Neural cell (in vitro differentiated cells): ENCODE results near the gene GPR82. TPM values are rescaled to one million over a fixed set of nuclear protein-coding genes. Genes with fewer than 3 reads are reported as not detected.

Source experiments
- H2AFZ ChIP-seq: fragments of 200-600, 300-800 bp; sonication (generic), shearing (Covaris generic); 2 replicates; pipeline ENCODE4 v1.6.0; 2014; ENCODE audit warnings: low read depth, mild to moderate bottlenecking, antibody characterized with exemption, low read length, moderate library complexity
- H3F3A ChIP-seq: fragments of 200-600 bp; shearing (Covaris generic); 2 replicates; pipeline ENCODE4 v1.6.1; 2016; ENCODE audit warnings: mild to moderate bottlenecking, moderate library complexity, mixed read lengths, antibody characterized with exemption, low read length; ENCODE audit not compliant: insufficient read depth, poor library complexity, severe bottlenecking
- H3K27ac ChIP-seq: fragments of 200-600, 300-800 bp; sonication (generic), shearing (Covaris generic); 2 replicates; pipeline ENCODE4 v1.5.1; 2014; ENCODE audit warnings: mild to moderate bottlenecking, low read length, moderate library complexity
- H3K27me3 ChIP-seq: fragments of 300-800, 200-600 bp; sonication (generic), shearing (Covaris generic); 2 replicates; pipeline ENCODE4 v1.6.0; 2014; ENCODE audit warnings: mild to moderate bottlenecking, low read depth, low read length, moderate library complexity; ENCODE audit not compliant: insufficient read depth
- H3K36me3 ChIP-seq: fragments of 300-800, 200-600 bp; sonication (generic), shearing (Covaris generic); 2 replicates; pipeline ENCODE4 v1.5.1; 2014; ENCODE audit warnings: mild to moderate bottlenecking, antibody characterized with exemption, low read length, moderate library complexity; ENCODE audit not compliant: insufficient read depth
- H3K4me2 ChIP-seq: fragments of 300-800, 200-600 bp; sonication (generic), shearing (Covaris generic); 2 replicates; pipeline ENCODE4 v1.6.0; 2014; ENCODE audit warnings: mild to moderate bottlenecking, low read length
- H3K4me3 ChIP-seq: fragments of 300-800, 200-600 bp; sonication (generic), shearing (Covaris generic); 2 replicates; pipeline ENCODE4 v1.5.1; 2014; ENCODE audit warnings: mild to moderate bottlenecking, low read length, moderate library complexity
- H3K79me2 ChIP-seq: fragments of 200-600 bp; shearing (Covaris generic); replicated peaks from 2 replicates; pipeline ENCODE4 v1.6.0; 2014; ENCODE audit warnings: mild to moderate bottlenecking, low read length, moderate library complexity; ENCODE audit not compliant: insufficient read depth
- H3K9ac ChIP-seq: fragments of 300-800, 200-600 bp; sonication (generic), shearing (Covaris generic); 2 replicates; pipeline ENCODE4 v1.6.1; 2016; ENCODE audit warnings: mild to moderate bottlenecking, low read length, mixed read lengths
- H3K9me2 ChIP-seq: fragments of 200-600 bp; shearing (Covaris generic); 2 replicates; pipeline ENCODE4 v1.6.1; 2016; ENCODE audit warnings: mild to moderate bottlenecking, low read length, mixed read lengths; ENCODE audit not compliant: insufficient read depth
- H3K9me3 ChIP-seq: fragments of 200-600, 300-800 bp; sonication (generic), shearing (Covaris generic); 2 replicates; pipeline ENCODE4 v1.6.1; 2016; ENCODE audit warnings: mild to moderate bottlenecking, mixed run types, low read length, moderate library complexity, mixed read lengths
- H4K20me1 ChIP-seq: fragments of 200-600 bp; shearing (Covaris generic); 2 replicates; pipeline ENCODE4 v1.6.1; 2016; ENCODE audit warnings: mild to moderate bottlenecking, mixed run types; ENCODE audit not compliant: insufficient read depth
- CTCF ChIP-seq: fragments of 450-650 bp; IDR thresholded peaks from 2 replicates; pipeline ENCODE4 v1.5.1; 2014; ENCODE audit warnings: antibody characterized with exemption, mild to moderate bottlenecking, moderate library complexity; ENCODE audit not compliant: poor library complexity, severe bottlenecking
- EP300 ChIP-seq: fragments of 450-650 bp; conservative IDR thresholded peaks from 2 replicates; pipeline ENCODE4 v1.6.1; 2014; ENCODE audit warnings: antibody characterized with exemption, mild to moderate bottlenecking, moderate library complexity; ENCODE audit not compliant: poor library complexity, severe bottlenecking
- EZH2 ChIP-seq: fragments of 200-600, 300-800 bp; shearing (Covaris generic), sonication (generic); IDR thresholded peaks from 2 replicates; pipeline ENCODE4 v1.6.1; 2014; ENCODE audit warnings: antibody characterized with exemption, low read length, borderline replicate concordance, mild to moderate bottlenecking; ENCODE audit not compliant: insufficient read depth, poor library complexity, severe bottlenecking
- MXI1 ChIP-seq: fragments of 450-650 bp; conservative IDR thresholded peaks from 2 replicates; pipeline ENCODE4 v1.6.1; 2014; ENCODE audit warnings: antibody characterized with exemption, mild to moderate bottlenecking; ENCODE audit not compliant: poor library complexity, severe bottlenecking
- POLR2AphosphoS5 ChIP-seq: IDR thresholded peaks from 2 replicates; pipeline ENCODE4 v1.6.1; 2012
- RAD21 ChIP-seq: fragments of 450-650 bp; conservative IDR thresholded peaks from 2 replicates; pipeline ENCODE4 v1.6.1; 2014; ENCODE audit warnings: antibody characterized with exemption, mild to moderate bottlenecking, moderate library complexity
- REST ChIP-seq: IDR thresholded peaks from 2 replicates; pipeline ENCODE4 v1.6.1; 2012; ENCODE audit warnings: borderline replicate concordance
- SMC3 ChIP-seq: fragments of 450-650 bp; conservative IDR thresholded peaks from 2 replicates; pipeline ENCODE4 v1.6.1; 2014; ENCODE audit warnings: antibody characterized with exemption, mild to moderate bottlenecking, moderate library complexity; ENCODE audit not compliant: poor library complexity
- TAF1 ChIP-seq: IDR thresholded peaks from 2 replicates; pipeline ENCODE4 v1.6.1; 2012; ENCODE audit warnings: low read depth
- polyA plus RNA-seq: library from polyadenylated mRNA; depleted of rRNA; stranded (reverse); fragments of >200 nt; gene quantifications from 2 replicates; pipeline ENCODE4 v1.2.3, GENCODE V29; 2014

Gene GPR82
- polyA plus RNA-seq, 1 donor from 2014 or later: not detected

GRCh38 chrX:41707218-41707617 is 16.8 kb upstream of the GPR82 start:
- Histone ChIP-seq H3K36me3 (no peaks in the 10 kb centered on the region), H2AFZ (no peak overlapping the region), H3F3A (no peaks in the 10 kb centered on the region), H3K27me3 (no peaks in the 10 kb centered on the region), H3K27ac (no peak overlapping the region), H3K9ac (no peak overlapping the region), H4K20me1 (no peaks in the 10 kb centered on the region), H3K4me3 (no peak overlapping the region), H3K9me2 (no peaks in the 10 kb centered on the region), H3K9me3 (no peaks in the 10 kb centered on the region), H3K79me2 (no peaks in the 10 kb centered on the region), H3K4me2 (no peak overlapping the region)
- TF ChIP-seq TAF1 (no peak), EP300 (no peak), POLR2AphosphoS5 (no peak), SMC3 (no peak), RAD21 (no peak), CTCF (no peak), MXI1 (no peak), REST (no peak), EZH2 (no peak)

GRCh38 chrX:41708486-41708885 is 15.5 kb upstream of the GPR82 start:
- H3K36me3 ChIP-seq: no peaks in the 10 kb centered on the region
- H3F3A ChIP-seq: no peaks in the 10 kb centered on the region
- no peak overlapping the region for H2AFZ ChIP-seq
- no peaks in the 10 kb centered on the region for H3K9me3 ChIP-seq
- H4K20me1 ChIP-seq: no peaks in the 10 kb centered on the region
- H3K79me2 ChIP-seq: no peaks in the 10 kb centered on the region
- no peak for TF ChIP-seq RAD21
- TF ChIP-seq REST: no peak
- TF ChIP-seq EP300: no peak
- TF ChIP-seq EZH2: no peak
- no peak for TF ChIP-seq POLR2AphosphoS5
- no peak for TF ChIP-seq MXI1
- H3K9me2 ChIP-seq: no peaks in the 10 kb centered on the region
- no peak overlapping the region for H3K4me3 ChIP-seq
- H3K9ac ChIP-seq: no peak overlapping the region
- no peak overlapping the region for H3K4me2 ChIP-seq
- H3K27me3 ChIP-seq: no peaks in the 10 kb centered on the region
- no peak overlapping the region for H3K27ac ChIP-seq
